ENCODE results near the gene GIT2.

The GIT2 gene

GRCh38 chr12:109995686-109996482, at the start of gene GIT2:
Gene GIT2, minus strand, starts transcription at chr12:109996368. Its CDS starts 144 bp downstream, at chr12:109996224.
- H3K36me3 ChIP-seq, result peaks cover 0 to 6% (median 3%) of the 10 kb centered on the region in 3 donors
- DNase-seq, result peak; percentile 94 to 95
- H3K27me3 ChIP-seq, result no peaks in the 10 kb centered on the region
- H3K27ac ChIP-seq, result peak within 1 kb of the TSS; percentile 76 to 78
- no peaks in the 10 kb centered on the region for H3K9me3 ChIP-seq
- intact Hi-C loops (cut with DNase I; ENCODE audit: low total_unique reads), result loop anchor here (5.0 kb wide), 1 partner anchor 424 kb away; the partner anchor contains the start of genes MMAB and MVK
- peaks cover 0 to 42% (median 23%) of the 10 kb centered on the region in 4 donors for H3K4me1 ChIP-seq
- TF ChIP-seq CTCF (IDR thresholded peaks at IDR 0.05), result no peak
- H3K4me3 ChIP-seq, result peak within 1 kb of the TSS; percentile 93 to 100

DNA sequence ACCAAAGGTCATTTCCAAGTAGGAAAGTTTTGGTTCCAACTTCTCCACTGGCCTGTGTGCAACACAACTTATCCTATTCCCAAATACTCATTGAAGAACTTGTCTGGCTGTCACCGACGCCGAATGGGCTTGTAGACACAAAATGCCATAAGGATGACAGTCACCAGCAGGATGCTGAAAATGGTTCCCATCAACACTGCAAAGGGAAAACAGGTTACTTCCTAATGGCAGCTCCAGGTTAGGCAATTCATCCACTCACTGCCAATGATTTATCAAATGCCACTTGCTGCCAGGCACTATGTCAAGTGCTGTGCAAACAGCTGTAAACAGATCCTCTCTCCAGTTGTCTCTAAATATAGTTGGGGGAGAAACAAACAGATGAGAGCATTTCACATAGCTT, 46.1 kb upstream of the GIT2 start:
- Histone ChIP-seq H3K27ac (no peak overlapping the region), H3K36me3 (peaks cover 12 to 28% (median 21%) of the 10 kb centered on the region in 3 donors), H3K4me3 (no peak overlapping the region), H3K9me3 (no peaks in the 10 kb centered on the region), H3K27me3 (no peaks in the 10 kb centered on the region), H3K4me1 (peaks cover 4 to 44% (median 22%) of the 10 kb centered on the region in 4 donors)
- intact Hi-C loops (cut with DNase I; ENCODE audit: low total_unique reads), result no loop called here
- TF ChIP-seq CTCF (IDR thresholded peaks at IDR 0.05), result no peak
- DNase-seq, result no peak

DNA sequence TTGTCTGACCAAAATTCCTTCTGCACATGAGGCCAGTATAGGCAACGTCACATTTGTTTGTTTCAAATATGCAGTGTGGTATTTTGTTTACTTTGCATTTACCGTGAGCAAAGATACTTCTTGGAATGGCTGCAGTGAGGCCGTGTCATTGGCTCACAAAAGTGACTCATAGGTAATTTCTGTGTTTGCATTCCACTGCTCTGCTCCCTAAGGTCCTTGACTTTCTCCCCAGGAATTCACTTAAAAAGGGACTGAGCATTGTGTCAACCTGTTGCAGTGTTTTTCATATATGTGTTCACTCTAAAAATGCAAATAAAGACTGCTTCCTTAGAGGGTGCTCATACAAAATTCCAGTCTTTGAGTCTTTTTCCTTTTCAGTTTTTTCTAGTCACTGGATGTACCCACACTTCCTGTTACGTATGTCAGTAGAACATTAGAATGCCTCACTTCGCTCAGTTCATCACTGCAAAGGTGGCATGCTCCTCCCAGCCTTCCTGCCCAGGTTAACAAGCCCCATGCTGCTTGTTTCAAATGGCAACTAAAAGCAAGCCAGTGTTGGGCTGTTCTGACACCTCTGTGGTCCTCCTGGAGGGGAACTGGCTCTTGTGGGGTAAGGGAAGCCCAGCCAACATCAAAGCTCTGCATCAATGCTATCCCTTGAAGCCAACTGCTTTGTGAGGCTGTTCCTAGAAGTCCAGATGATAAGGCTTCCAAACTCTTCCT, 43.1 kb upstream of the GIT2 start:
- DNase-seq, result no peak
- H3K4me1 ChIP-seq, result peaks cover 0 to 31% (median 14%) of the 10 kb centered on the region in 4 donors
- no peak for TF ChIP-seq CTCF (IDR thresholded peaks at IDR 0.05)
- H3K9me3 ChIP-seq, result no peaks in the 10 kb centered on the region
- peaks cover 19 to 57% (median 43%) of the 10 kb centered on the region in 3 donors for H3K36me3 ChIP-seq
- intact Hi-C loops (cut with DNase I; ENCODE audit: low total_unique reads), result no loop called here
- H3K27me3 ChIP-seq, result no peaks in the 10 kb centered on the region
- no peak overlapping the region for H3K4me3 ChIP-seq
- H3K27ac ChIP-seq, result peak overlapping the region; percentile 15 to 60

DNA sequence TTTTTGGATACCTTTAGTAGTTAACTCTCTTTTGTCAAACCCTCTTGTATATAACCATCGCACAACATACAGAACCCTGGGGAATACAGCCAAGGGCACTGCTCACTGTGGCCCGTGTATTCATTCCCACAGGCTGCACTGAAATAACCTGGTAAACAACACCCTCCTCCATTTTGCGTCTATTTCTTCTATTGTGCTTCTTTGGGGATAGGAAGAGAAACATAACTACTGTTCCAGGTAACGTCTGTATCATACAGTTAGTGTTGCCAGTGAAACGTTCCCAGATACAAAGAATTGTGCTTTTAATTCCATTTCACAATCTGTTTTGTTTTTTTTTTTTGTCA, 42.5 kb upstream of the GIT2 start:
- no peak for TF ChIP-seq CTCF (IDR thresholded peaks at IDR 0.05)
- intact Hi-C loops (cut with DNase I; ENCODE audit: low total_unique reads), result no loop called here
- H3K27ac ChIP-seq, result peak overlapping the region; percentile 3 to 60

DNA sequence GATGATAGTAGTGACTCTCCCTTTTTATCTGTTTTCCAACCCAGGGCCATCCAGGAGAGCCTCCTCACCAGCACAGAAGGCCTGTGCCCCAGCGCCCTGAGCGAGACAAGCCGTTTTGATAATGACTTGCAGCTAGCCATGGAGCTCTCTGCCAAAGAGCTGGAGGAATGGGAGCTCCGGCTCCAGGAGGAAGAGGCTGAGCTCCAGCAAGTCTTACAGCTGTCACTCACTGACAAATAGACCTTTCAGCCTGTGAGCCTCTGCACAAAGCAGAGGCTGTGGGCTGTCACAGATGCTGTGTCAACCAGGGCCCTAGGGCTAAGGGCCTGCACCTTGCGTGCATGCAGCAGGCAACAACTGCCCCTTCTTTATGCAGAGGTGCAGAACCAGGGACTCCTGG, 41.1 kb upstream of the GIT2 start:
- peaks cover 19 to 66% (median 55%) of the 10 kb centered on the region in 3 donors for H3K36me3 ChIP-seq
- H3K27ac ChIP-seq, result no peak overlapping the region
- no peak for TF ChIP-seq CTCF (IDR thresholded peaks at IDR 0.05)
- DNase-seq, result no peak
- H3K4me1 ChIP-seq, result peaks cover 0 to 23% (median 12%) of the 10 kb centered on the region in 4 donors
- intact Hi-C loops (cut with DNase I; ENCODE audit: low total_unique reads), result no loop called here
- H3K27me3 ChIP-seq, result no peaks in the 10 kb centered on the region
- H3K9me3 ChIP-seq, result no peaks in the 10 kb centered on the region
- no peak overlapping the region for H3K4me3 ChIP-seq

More for the DNA sequence above, 42.5 kb upstream of the GIT2 start:
- Histone ChIP-seq H3K4me3 (no peak overlapping the region), H3K4me1 (peaks cover 0 to 31% (median 14%) of the 10 kb centered on the region in 4 donors), H3K27me3 (no peaks in the 10 kb centered on the region), H3K36me3 (peaks cover 19 to 62% (median 49%) of the 10 kb centered on the region in 3 donors), H3K9me3 (no peaks in the 10 kb centered on the region)
- no peak for DNase-seq
